ENCODE measurements around the gene TLX2. TPM values are rescaled to one million over a fixed set of nuclear protein-coding genes. Genes with fewer than 3 reads are reported as not detected.

Gene TLX2
- total RNA-seq, 1 donor from 2014 or later = 1.2 TPM

Other genes starting within 250 kb of the TLX2 start
- 2.6 and 3.7 TPM in 2 replicates for gene SLC4A5, start 171.0 kb upstream of the TLX2 start, total RNA-seq
- gene DCTN1, start 134.1 kb upstream of the TLX2 start, total RNA-seq = 110 and 111 TPM in 2 replicates
- gene C2orf81, start 92.8 kb upstream of the TLX2 start, total RNA-seq = 3.5 and 3.9 TPM in 2 replicates
- 57.2 and 60.2 TPM in 2 replicates for gene WDR54, start 92.7 kb upstream of the TLX2 start, total RNA-seq
- 3.7 and 4.0 TPM in 2 replicates for gene RTKN, start 72.5 kb upstream of the TLX2 start, total RNA-seq
- 52.2 and 52.8 TPM in 2 replicates for gene INO80B, start 59.4 kb upstream of the TLX2 start, total RNA-seq
- gene WBP1, start 56.0 kb upstream of the TLX2 start, total RNA-seq = 49.4 and 56.6 TPM in 2 replicates
- gene MOGS, start 49.1 kb upstream of the TLX2 start, total RNA-seq = 77.3 and 82.5 TPM in 2 replicates
- 111 and 121 TPM in 2 replicates for gene MRPL53, start 41.8 kb upstream of the TLX2 start, total RNA-seq
- gene CCDC142, start 31.5 kb upstream of the TLX2 start, total RNA-seq = 38.1 and 43.9 TPM in 2 replicates
- gene TTC31, start 31.4 kb upstream of the TLX2 start, total RNA-seq = 47.9 and 48.3 TPM in 2 replicates
- gene LBX2, start 14.8 kb upstream of the TLX2 start, total RNA-seq = 0.42 and 0.98 TPM in 2 replicates
- 36.4 and 44.7 TPM in 2 replicates for gene PCGF1, start 6.8 kb upstream of the TLX2 start, total RNA-seq
- gene DQX1, start 11.8 kb downstream of the TLX2 start, total RNA-seq = 0.47 and 0.56 TPM in 2 replicates
- 155 and 156 TPM in 2 replicates for gene AUP1, start 15.3 kb downstream of the TLX2 start, total RNA-seq
- gene HTRA2, start 15.5 kb downstream of the TLX2 start, total RNA-seq = 60.0 and 61.5 TPM in 2 replicates
- gene LOXL3, start 39.5 kb downstream of the TLX2 start, total RNA-seq = 0.78 and 0.98 TPM in 2 replicates
- 47.5 and 51.8 TPM in 2 replicates for gene DOK1, start 40.3 kb downstream of the TLX2 start, total RNA-seq
- gene M1AP, start 133.9 kb downstream of the TLX2 start, total RNA-seq = not detected in 2 replicates
- gene SEMA4F, start 139.8 kb downstream of the TLX2 start, total RNA-seq = 3.1 and 5.5 TPM in 2 replicates

Data from T-helper 1 cell treated with Interleukin-12 subunit alpha and Interleukin-12 subunit beta and Interleukin-4 antibody, amounts not matched to agents 30 ng/mL and 1 ng/mL, for 36 hours (primary cell).